ENCODE results near the gene SDF4. TPM values are rescaled to one million over a fixed set of nuclear protein-coding genes. Genes with fewer than 3 reads are reported as not detected.

SDF4 gene
- total RNA-seq, 2 donors from 2014 or later: 177 to 185 TPM

DNA sequence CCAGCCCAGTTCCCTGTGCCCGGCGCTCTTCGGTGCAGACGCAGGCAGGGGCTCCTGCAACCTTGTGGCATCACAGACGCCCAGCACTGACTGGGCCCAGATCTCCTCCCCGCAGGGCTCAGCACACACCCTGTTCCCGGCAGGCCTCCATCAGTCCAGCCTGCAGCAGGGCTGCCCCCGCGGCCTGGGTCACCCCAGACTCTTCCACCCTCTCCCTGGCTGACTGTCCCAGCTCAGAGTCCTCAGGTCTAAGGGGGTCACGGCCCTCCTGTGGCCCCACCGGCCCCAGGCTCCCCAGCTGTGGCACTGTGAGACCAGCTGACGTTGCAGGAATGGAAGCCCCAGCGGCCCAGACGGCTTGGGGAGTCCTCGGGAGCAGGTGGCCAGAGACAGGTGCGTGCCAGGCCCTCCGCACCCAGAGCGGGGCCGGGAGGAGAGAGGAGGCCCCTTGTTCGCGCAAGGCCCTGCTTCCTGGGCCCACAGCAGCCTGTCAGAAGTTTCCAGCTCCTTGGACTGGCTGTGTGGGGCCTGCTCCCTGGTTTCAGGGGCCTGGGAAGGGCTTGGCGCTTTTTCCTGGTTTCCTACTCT lies 4.5 kb upstream of the SDF4 start:
- WGBS: 86% methylated on average over 18 of the region's 22 CpGs

DNA sequence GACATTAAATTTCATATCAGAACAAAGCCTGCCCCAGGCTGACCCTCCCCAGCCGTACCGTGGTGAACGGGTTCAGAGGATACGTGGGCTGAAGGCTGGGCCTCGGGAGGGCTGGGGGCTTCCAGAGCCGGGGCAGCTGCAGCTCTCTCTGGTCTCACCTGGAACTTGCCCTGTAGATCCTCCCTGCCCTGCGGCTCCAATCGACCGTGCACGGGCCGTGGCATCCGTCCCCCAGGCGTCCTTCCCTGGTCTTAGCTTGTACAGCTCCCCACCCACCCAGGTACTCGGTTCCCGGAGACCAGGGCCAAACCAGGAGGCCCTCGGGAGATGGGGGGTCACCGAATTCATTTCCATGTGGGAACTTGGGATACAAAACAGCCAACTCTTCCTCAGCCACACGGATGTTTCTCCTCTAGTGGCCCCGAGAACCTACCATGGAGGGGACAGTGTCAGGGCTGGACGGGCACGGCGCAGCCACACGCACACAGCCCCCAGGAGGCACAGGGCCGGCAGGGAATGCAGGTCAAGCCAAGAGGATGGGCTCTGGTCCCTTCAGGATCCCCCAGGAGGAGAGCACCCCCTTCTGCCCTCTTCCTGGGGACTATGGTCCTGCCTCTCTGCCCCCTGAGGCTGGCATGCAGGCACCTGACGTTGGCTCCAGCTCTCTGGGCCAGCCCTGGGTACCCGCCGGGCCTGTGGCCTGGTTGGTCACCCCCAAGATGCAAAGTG lies 3.4 kb upstream of the SDF4 start:
- Histone ChIP-seq H3K27me3 (replicated peaks; ENCODE audit: insufficient read depth) (no peaks in the 10 kb centered on the region), H3K4me3 (no peak overlapping the region), H3K27ac (no peak overlapping the region), H3K36me3 (no peaks in the 10 kb centered on the region), H3K9me3 (no peaks in the 10 kb centered on the region), H3K4me1 (replicated peaks) (peaks cover 6% of the 10 kb centered on the region)
- 85% methylated on average over 27 of the region's 27 CpGs for WGBS
- DNase-seq (ENCODE audit: low spot score): no peak
- TF ChIP-seq, protein P1, sequence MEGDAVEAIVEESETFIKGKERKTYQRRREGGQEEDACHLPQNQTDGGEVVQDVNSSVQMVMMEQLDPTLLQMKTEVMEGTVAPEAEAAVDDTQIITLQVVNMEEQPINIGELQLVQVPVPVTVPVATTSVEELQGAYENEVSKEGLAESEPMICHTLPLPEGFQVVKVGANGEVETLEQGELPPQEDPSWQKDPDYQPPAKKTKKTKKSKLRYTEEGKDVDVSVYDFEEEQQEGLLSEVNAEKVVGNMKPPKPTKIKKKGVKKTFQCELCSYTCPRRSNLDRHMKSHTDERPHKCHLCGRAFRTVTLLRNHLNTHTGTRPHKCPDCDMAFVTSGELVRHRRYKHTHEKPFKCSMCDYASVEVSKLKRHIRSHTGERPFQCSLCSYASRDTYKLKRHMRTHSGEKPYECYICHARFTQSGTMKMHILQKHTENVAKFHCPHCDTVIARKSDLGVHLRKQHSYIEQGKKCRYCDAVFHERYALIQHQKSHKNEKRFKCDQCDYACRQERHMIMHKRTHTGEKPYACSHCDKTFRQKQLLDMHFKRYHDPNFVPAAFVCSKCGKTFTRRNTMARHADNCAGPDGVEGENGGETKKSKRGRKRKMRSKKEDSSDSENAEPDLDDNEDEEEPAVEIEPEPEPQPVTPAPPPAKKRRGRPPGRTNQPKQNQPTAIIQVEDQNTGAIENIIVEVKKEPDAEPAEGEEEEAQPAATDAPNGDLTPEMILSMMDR (IDR thresholded peaks at IDR 0.05): no peak
- intact Hi-C loops (cut with DNase I): no loop called here

More for the DNA sequence above, 4.5 kb upstream of the SDF4 start:
- Histone ChIP-seq H3K27ac (no peak overlapping the region), H3K4me3 (no peak overlapping the region), H3K27me3 (replicated peaks; ENCODE audit: insufficient read depth) (no peaks in the 10 kb centered on the region), H3K36me3 (no peaks in the 10 kb centered on the region), H3K9me3 (no peaks in the 10 kb centered on the region), H3K4me1 (replicated peaks) (no peaks in the 10 kb centered on the region)
- TF ChIP-seq, protein P1 (IDR thresholded peaks at IDR 0.05): no peak
- TF ChIP-seq POLR2A (IDR thresholded peaks at IDR 0.05): no peak
- TF ChIP-seq POLR2AphosphoS5 (IDR thresholded peaks at IDR 0.05): no peak
- DNase-seq (ENCODE audit: low spot score): no peak
- intact Hi-C loops (cut with DNase I): no loop called here

DNA sequence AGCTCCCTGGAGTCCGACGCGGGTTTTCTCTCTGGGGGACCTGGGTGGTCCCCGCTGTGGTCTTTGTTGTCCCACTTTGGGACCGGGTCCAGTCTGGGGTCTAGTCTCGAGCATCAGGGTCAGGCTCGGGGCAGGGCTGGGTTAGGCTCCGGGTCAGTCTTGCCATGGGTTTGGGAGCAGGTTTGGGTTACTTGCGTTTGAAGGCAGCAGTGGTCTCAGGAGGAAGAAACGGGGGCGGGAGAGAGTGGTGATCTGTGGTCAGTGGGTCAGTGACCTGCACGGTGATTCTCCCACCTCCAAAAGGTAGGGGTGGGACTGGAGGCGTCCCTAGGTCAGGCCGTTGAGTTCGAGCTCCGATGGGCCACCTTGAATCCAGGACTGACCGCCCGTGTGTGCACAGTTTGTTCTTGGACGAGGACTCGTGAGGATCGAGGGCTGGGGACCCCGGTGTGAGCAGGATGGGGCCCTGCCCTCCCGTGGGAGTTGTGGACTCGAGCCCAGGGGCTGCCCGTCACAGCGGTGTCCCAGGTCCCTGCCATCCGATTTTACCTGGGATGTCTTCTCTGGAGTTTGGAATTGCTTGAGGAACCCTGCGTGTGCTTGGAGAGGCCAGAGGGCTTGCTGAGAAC lies 2.5 kb upstream of the SDF4 start:
- H3K27ac ChIP-seq: no peak overlapping the region
- intact Hi-C loops (cut with DNase I): no loop called here
- no peaks in the 10 kb centered on the region for H3K27me3 ChIP-seq (replicated peaks; ENCODE audit: insufficient read depth)
- 93% methylated on average over 28 of the region's 28 CpGs for WGBS
- TF ChIP-seq, protein P1 (IDR thresholded peaks at IDR 0.05): no peak
- no peak for TF ChIP-seq POLR2A (IDR thresholded peaks at IDR 0.05)
- no peak for TF ChIP-seq POLR2AphosphoS5 (IDR thresholded peaks at IDR 0.05)
- DNase-seq (ENCODE audit: low spot score): no peak
- H3K36me3 ChIP-seq: no peaks in the 10 kb centered on the region
- H3K9me3 ChIP-seq: no peaks in the 10 kb centered on the region
- H3K4me3 ChIP-seq: no peak overlapping the region
- H3K4me1 ChIP-seq (replicated peaks): peaks cover 15% of the 10 kb centered on the region

DNA sequence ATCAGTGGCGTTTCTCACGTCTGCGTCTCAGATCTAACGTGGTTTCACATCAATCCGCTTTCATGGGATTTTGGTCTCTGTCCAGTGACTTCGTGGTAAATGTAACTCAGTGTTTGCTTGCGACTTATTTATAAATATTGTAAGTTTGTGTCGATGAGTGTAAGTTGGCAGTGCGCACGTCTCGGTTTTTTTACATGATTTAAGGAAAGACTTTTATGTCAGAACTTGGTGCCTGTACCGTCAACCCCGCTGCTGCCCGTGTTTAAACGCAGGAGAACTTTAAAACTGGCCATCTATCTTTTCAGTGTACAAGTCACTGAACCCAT lies 1.7 kb upstream of the SDF4 start:
- Histone ChIP-seq H3K9me3 (no peaks in the 10 kb centered on the region), H3K27ac (no peak overlapping the region), H3K4me3 (no peak overlapping the region), H3K27me3 (replicated peaks; ENCODE audit: insufficient read depth) (no peaks in the 10 kb centered on the region), H3K4me1 (replicated peaks) (peaks cover 15% of the 10 kb centered on the region), H3K36me3 (peaks cover 0 to 2% of the 10 kb centered on the region in 2 donors)
- WGBS: 89% methylated on average over 15 of the region's 15 CpGs
- intact Hi-C loops (cut with DNase I): no loop called here
- no peak for DNase-seq (ENCODE audit: low spot score)
- no peak for TF ChIP-seq POLR2A (IDR thresholded peaks at IDR 0.05)
- TF ChIP-seq, protein P1 (IDR thresholded peaks at IDR 0.05): no peak
- TF ChIP-seq POLR2AphosphoS5 (IDR thresholded peaks at IDR 0.05): no peak
